Globus pallidus (tissue), 1 donor: ENCODE data around the gene SEC14L1.

Source experiments
- DNase-seq: peaks from one replicate; pipeline ENCODE4 v3.0.0-alpha.2; 2015; ENCODE audit warnings: low spot score

SEC14L1 gene

DNA sequence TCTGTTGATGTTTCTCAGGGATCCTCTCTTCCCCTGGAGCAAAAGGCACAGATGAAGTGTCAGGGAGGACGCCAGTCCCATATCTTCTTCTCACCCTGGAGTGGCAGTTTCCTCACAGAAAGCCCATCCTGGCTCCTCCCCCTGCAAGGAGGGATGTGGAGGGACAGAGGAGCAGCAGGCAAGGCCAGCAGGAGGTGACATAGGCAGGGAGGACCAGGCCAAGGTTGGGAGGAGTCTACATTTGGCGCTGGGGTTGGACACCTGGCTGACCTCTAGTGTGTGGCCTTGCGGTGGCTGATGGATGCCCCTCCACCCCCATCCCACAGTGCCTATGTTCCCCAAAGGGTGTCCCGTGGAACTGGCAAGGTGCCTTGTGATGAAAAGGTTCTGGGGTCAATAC lies 125.4 kb downstream of the SEC14L1 start:
- DNase-seq, result no peak
